Adipocyte (in vitro differentiated cells): ENCODE results near the gene DUS4L.

Experiments
- DNase-seq: peaks from one replicate; pipeline ENCODE4 v3.0.0-alpha.2; 2015; ENCODE audit warnings: low read depth
- H3K27me3 ChIP-seq: replicated peaks from 2 replicates; pipeline ENCODE4 v1.7.0; 2013; ENCODE audit warnings: mild to moderate bottlenecking, low read length, moderate library complexity; ENCODE audit not compliant: control insufficient read depth, insufficient read depth
- H3K36me3 ChIP-seq: 2 replicates; pipeline ENCODE4 v1.7.0; 2013; ENCODE audit warnings: low read length, mild to moderate bottlenecking, moderate library complexity; ENCODE audit not compliant: control insufficient read depth, insufficient read depth, severe bottlenecking
- H3K4me1 ChIP-seq: 2 replicates; pipeline ENCODE4 v1.7.0; 2013; ENCODE audit warnings: mild to moderate bottlenecking, low read length, moderate library complexity; ENCODE audit not compliant: control insufficient read depth, insufficient read depth
- H3K4me3 ChIP-seq: 2 replicates; pipeline ENCODE4 v1.7.0; 2013; ENCODE audit warnings: mild to moderate bottlenecking, low read length, moderate library complexity
- H3K9ac ChIP-seq: 2 replicates; pipeline ENCODE4 v1.7.0; 2013; ENCODE audit warnings: mild to moderate bottlenecking, low read length, moderate library complexity
- H3K9me3 ChIP-seq: 2 replicates; pipeline ENCODE4 v1.7.0; 2013; ENCODE audit warnings: mild to moderate bottlenecking, low read length, moderate library complexity; ENCODE audit not compliant: control insufficient read depth

DUS4L gene

DNA sequence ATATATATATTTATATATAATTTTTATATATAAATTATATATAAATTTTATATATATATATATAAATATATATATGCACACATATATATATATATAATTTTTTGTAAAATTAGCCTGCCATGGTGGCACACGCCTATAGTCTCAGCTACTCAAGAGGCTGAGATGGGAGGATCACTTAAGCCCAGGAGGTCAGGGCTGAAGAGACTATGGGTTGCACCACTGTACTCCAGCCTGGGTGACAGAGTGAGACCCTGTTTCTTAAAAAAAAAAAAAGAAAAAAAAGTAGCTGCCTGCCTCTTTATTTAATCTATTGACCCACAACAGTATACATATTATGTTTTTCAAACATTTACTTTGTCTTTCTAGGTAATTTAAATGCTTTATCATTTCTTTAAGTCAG lies 35.5 kb downstream of the DUS4L start:
- Histone ChIP-seq H3K27me3 (no peaks in the 10 kb centered on the region), H3K36me3 (peaks cover 43% of the 10 kb centered on the region), H3K9me3 (no peaks in the 10 kb centered on the region), H3K4me3 (no peak overlapping the region), H3K9ac (no peak overlapping the region), H3K4me1 (peaks cover 16% of the 10 kb centered on the region)
- DNase-seq, result no peak

DNA sequence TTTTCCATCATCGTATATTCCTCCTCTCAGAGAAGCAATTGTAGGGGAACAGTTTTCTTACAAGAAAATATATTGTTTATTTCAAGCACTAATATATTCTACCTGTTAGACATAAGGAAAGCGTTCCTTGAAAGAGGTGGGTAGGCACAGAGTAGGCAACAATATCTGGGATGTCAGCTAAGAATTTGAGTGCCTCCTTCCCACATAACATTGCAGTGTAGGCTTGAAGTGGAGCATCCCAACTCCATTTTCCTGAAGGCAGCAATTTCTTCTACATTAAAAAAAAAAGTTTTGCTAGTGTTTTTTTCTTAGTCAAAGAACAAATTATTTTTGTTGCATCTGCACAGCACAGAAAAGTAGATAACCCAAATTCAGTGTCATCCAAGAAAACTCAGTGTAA lies 37.0 kb downstream of the DUS4L start:
- no peak overlapping the region for H3K4me3 ChIP-seq
- H3K4me1 ChIP-seq, result peaks cover 3% of the 10 kb centered on the region
- H3K9ac ChIP-seq, result no peak overlapping the region
- no peaks in the 10 kb centered on the region for H3K27me3 ChIP-seq
- H3K9me3 ChIP-seq, result no peaks in the 10 kb centered on the region
- H3K36me3 ChIP-seq, result peaks cover 51% of the 10 kb centered on the region
- DNase-seq, result no peak

DNA sequence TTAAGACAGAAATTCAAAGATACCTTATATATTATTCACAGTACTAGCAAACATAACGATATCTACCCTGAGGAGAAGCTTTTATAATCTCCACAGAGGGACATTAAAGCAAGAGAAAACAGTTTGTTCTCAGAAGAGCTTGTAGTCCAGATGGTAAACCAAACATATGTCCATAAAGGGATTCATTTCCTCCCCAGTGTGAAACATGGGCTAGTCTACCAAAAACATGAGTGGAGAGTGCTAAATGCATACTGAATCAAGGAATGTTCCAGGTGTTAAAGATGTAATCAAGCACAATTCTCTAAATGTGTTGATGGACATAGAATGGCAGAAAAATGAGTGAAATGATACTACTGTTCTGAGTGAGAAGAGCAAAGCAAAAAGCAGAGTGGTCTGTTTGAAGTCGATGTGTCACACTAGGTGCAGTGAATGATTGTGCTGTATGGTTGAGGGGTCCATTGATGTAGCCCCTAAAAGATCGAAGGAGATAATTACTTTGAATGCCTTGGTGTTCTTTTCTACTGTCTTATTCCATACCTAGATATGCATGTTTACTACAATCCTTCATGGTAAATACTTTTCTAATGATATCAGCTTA lies 41.5 kb downstream of the DUS4L start:
- no peak for DNase-seq

DNA sequence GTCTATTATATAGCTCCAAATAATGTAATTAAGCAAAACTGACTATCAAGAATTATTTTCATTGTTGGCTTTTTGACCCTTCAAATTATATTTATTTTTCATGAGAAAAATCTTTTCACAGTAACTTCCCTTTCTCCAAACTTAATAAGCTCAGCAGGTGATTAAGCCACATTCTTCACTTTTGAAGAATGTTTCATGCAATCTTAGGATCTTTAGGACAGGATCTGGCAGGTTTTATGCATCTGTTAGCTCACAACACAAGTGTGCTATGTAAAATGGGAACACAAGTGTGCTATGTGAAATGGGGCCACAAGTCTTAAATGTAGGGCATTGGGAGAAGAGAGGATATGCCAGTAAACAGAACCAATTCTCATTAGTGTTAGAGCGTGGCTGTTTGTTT lies 42.5 kb downstream of the DUS4L start:
- no peak for DNase-seq
- Histone ChIP-seq H3K36me3 (peaks cover 22% of the 10 kb centered on the region), H3K9ac (no peak overlapping the region), H3K4me3 (no peak overlapping the region), H3K9me3 (no peaks in the 10 kb centered on the region), H3K27me3 (no peaks in the 10 kb centered on the region), H3K4me1 (peaks cover 10% of the 10 kb centered on the region)

More for the DNA sequence above, 41.5 kb downstream of the DUS4L start:
- H3K4me3 ChIP-seq, result no peak overlapping the region
- H3K9ac ChIP-seq, result no peak overlapping the region
- H3K36me3 ChIP-seq, result peaks cover 32% of the 10 kb centered on the region
- no peaks in the 10 kb centered on the region for H3K27me3 ChIP-seq
- H3K9me3 ChIP-seq, result no peaks in the 10 kb centered on the region
- H3K4me1 ChIP-seq, result peaks cover 8% of the 10 kb centered on the region

DNA sequence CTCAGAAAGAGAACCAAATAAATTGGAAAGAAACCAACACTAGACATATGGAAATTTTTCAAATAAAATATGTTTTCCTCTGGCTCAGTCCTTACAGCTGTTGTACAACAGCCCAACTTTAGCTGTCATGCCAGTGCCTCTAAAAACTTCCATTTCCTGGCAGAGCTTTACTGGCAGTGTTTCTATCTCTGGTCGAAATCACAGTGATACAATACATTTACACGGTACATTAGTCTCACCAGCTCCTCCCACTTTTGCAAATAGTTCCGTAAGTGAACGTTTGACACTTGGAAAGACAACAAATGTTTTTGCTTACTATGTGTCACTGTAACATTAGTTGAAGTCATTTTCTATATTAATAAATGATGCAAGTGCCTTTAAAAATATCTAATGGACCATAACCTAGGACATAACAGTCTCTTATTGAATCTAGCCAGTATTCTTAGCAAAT lies 46.1 kb downstream of the DUS4L start:
- Histone ChIP-seq H3K4me3 (no peak overlapping the region), H3K4me1 (peaks cover 25% of the 10 kb centered on the region), H3K27me3 (no peaks in the 10 kb centered on the region), H3K36me3 (peaks cover 8% of the 10 kb centered on the region), H3K9ac (no peak overlapping the region), H3K9me3 (no peaks in the 10 kb centered on the region)
- DNase-seq, result no peak

DNA sequence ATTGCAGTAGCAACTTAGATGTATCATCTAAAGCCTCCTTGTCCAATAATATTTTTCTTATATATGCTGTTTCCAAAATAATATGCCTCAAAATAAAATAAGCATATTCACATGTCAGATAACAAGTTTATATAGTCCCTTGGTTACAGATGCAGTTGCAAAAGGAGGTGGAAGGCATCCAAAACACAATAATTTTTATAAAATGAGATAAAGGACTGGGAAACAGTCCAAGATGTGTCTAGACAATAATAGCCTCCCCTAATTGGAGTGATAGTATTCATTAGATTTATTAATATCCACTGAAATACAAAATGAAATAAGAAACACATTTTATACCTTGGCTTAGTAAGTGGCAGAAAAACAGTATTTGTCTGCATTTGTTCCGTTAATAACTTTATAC lies 46.6 kb downstream of the DUS4L start:
- Histone ChIP-seq H3K27me3 (no peaks in the 10 kb centered on the region), H3K4me1 (peaks cover 27% of the 10 kb centered on the region), H3K9me3 (no peaks in the 10 kb centered on the region), H3K36me3 (peaks cover 3% of the 10 kb centered on the region), H3K4me3 (no peak overlapping the region), H3K9ac (no peak overlapping the region)
- no peak for DNase-seq

DNA sequence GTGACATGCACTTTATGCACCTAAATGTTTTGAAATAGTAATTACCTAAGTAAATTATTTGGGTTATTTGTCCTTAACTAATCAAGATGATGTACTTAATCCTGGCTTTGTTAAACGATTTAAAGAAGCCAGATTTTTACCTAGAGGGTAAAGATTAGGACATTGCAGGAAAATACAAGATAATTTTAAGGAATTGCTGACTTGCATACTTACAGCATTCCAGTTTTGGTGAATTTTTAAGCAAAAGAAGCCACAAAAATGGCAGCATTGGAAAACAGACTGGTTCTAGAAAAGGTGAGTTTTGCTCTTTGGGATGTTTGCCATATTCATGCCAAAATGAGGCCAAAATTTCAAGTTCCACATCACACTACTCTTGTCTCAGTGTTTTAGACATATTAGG lies 49.7 kb downstream of the DUS4L start:
- H3K4me3 ChIP-seq, result no peak overlapping the region
- no peak overlapping the region for H3K9ac ChIP-seq
- peaks cover 7% of the 10 kb centered on the region for H3K36me3 ChIP-seq
- no peaks in the 10 kb centered on the region for H3K27me3 ChIP-seq
- H3K4me1 ChIP-seq, result peaks cover 27% of the 10 kb centered on the region
- no peaks in the 10 kb centered on the region for H3K9me3 ChIP-seq
- no peak for DNase-seq

DNA sequence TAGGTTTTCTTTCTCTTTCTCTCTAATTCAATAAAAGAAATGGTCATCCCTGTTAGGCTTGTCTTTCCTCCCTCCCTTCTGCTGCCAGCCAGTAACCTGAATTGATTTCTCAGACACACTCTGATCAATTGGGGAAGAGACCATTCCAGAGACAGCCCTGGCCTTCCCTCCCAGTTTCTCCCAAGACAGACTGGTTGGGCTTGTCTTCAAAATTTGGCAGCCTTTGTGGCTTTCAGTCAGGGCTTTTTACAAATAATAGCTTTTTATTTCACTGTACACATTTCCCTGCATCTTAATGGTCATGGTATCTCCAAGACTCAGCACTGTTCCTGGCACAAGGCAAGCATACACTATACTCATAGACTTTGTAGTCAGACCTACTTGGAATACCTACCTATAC lies 50.2 kb downstream of the DUS4L start:
- peaks cover 7% of the 10 kb centered on the region for H3K36me3 ChIP-seq
- H3K4me1 ChIP-seq, result peaks cover 27% of the 10 kb centered on the region
- no peak overlapping the region for H3K9ac ChIP-seq
- DNase-seq, result no peak
- H3K27me3 ChIP-seq, result no peaks in the 10 kb centered on the region
- H3K4me3 ChIP-seq, result no peak overlapping the region
- H3K9me3 ChIP-seq, result no peaks in the 10 kb centered on the region

DNA sequence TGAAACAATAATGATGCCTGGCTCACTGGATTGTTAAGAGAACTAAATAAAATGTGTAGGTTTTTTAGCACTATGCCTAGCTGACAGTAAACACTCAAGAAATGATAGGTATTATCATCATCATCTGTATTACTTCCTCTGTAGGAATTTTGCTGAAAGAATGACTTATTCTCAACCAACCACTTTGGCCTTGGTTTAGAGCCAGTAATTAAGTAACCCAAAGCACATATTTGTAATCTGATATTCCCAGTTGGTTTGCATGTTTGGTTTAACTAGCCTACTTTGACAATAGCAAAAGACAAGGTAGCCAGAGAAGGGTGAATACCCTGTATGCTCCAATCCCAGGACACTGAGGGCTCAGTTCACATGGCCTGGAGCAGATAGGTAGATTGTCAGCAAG lies 50.7 kb downstream of the DUS4L start:
- Histone ChIP-seq H3K4me1 (peaks cover 27% of the 10 kb centered on the region), H3K9me3 (no peaks in the 10 kb centered on the region), H3K9ac (no peak overlapping the region), H3K36me3 (peaks cover 7% of the 10 kb centered on the region), H3K4me3 (no peak overlapping the region), H3K27me3 (no peaks in the 10 kb centered on the region)
- peak; percentile 73 for DNase-seq

DNA sequence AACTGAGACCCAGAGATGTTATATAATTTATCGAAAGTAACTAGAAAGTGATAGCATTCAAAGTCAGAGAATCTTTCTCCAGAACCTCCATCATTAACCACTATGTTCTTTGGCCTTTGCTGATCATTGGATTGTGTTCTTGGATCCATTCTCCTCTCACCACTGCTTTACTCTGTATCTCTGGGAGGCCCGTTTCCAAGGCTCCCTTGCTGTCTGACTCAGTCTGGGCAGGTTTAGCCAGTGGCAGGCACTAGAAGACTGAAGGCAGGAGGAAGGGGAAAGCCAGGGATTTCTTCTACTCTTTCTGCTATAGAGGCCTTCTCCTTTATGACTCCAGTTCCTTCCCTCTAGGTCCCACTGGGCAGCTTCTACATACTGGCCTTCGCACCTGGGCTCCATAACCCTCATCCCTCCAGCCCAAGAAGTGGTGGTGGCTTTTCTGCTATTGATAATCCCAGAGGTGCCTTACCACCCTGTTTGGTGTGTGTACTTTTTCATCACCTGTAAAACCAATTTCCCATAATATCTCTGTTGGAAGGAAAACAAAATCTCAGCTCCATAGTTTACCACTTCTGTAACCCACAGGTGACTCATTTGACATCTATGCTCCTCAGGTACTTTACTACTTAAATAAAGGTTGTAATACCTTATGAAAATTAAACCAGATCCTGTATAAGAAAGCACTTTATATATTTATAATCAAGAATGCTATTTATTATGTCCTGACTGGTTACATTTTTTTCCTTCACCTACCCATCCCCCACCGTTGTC lies 52.3 kb downstream of the DUS4L start:
- Histone ChIP-seq H3K27me3 (no peaks in the 10 kb centered on the region), H3K9ac (no peak overlapping the region), H3K36me3 (peaks cover 11% of the 10 kb centered on the region), H3K4me1 (peaks cover 16% of the 10 kb centered on the region), H3K9me3 (no peaks in the 10 kb centered on the region), H3K4me3 (no peak overlapping the region)
- no peak for DNase-seq

DNA sequence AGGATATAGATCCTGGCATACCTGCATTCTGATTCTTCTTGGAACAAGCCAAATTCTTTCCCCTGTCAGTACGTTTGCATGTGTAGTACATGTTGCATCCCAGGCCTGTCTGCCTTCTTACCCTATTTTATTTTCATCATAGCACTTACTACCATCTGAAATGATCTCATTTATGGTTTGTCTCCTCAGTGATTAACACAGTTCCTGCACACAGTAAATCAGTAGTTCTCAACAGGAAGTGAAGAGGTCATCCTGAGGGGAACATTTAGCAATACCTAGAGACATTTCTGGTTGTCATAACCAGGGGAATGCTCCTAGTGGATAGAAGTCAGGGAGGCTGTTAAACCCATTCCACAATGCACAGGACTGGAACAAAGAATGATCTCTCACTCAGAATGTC lies 58.7 kb downstream of the DUS4L start:
- H3K36me3 ChIP-seq, result peaks cover 5% of the 10 kb centered on the region
- H3K27me3 ChIP-seq, result no peaks in the 10 kb centered on the region
- H3K9ac ChIP-seq, result no peak overlapping the region
- H3K9me3 ChIP-seq, result no peaks in the 10 kb centered on the region
- peaks cover 11% of the 10 kb centered on the region for H3K4me1 ChIP-seq
- peak; percentile 43 for DNase-seq
- H3K4me3 ChIP-seq, result no peak overlapping the region
